GM20000 (cell line): Measurements from ENCODE around the gene TBC1D5.
"Not testable (repeated sequence)": the region's sequence is repeated elsewhere in the genome, so short reads cannot be mapped to it uniquely, and the experiment has no call there.

Experiments used
- DNase-seq: peaks from one replicate; pipeline ENCODE4 v3.0.0; 2012; ENCODE audit warnings: low spot score
- TF ChIP-seq, protein P1 (sequence below): IDR thresholded peaks from 2 replicates; pipeline ENCODE4 v1.5.1; 2012; ENCODE audit warnings: mild to moderate bottlenecking, control low read depth; ENCODE audit errors: extremely low read depth, missing control alignments

TBC1D5 gene

DNA sequence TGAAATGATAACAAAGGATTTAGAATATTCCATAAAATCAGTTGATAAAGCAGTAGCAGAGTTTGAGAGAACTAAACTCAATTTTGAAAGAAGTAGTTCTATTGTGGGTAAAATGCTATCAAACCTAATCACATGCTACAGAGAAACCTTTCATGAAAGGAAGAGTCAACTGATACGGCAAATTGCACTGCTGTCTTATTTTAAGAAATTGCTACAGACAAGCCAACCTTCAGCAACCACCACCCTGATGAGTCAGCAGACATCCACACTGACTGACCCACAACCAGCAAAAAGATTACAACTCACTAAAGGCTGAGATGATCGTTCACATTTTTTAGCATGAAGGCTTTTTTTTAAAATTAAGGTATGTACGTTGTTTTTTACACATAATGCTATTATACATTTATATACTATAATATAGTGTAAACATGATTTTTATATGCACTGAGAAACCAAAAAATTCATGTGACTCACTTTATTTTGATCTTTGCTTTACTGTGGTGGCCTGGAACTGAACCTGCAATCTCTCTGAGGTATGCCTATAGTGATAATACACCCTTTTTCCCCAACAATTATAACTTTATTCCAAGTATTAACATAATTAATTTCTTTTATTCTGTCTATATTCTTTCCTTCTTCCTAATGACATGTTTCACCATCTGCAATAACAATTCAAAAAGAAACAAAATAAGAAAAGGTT, 109.9 kb downstream of the TBC1D5 start:
- no peak for DNase-seq
- TF ChIP-seq, protein P1, sequence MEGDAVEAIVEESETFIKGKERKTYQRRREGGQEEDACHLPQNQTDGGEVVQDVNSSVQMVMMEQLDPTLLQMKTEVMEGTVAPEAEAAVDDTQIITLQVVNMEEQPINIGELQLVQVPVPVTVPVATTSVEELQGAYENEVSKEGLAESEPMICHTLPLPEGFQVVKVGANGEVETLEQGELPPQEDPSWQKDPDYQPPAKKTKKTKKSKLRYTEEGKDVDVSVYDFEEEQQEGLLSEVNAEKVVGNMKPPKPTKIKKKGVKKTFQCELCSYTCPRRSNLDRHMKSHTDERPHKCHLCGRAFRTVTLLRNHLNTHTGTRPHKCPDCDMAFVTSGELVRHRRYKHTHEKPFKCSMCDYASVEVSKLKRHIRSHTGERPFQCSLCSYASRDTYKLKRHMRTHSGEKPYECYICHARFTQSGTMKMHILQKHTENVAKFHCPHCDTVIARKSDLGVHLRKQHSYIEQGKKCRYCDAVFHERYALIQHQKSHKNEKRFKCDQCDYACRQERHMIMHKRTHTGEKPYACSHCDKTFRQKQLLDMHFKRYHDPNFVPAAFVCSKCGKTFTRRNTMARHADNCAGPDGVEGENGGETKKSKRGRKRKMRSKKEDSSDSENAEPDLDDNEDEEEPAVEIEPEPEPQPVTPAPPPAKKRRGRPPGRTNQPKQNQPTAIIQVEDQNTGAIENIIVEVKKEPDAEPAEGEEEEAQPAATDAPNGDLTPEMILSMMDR, result no peak

DNA sequence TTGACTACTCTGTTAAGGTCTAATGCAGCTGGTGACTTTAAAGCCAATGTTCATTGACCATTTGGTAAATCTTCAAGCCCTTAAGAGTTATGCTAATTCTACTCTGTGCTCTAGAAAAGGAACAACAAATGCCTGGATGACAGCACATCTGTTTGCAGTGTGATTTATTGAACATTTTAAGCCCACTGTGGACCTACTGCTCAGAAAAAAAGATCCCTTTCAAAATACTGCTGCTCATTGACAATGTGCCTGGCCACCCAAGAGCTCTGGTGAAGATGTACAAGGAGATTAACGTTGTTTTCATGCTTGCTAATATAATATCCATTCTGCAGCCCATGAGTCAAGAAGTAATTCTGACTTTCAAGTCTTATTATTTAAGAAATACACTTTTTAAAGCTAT, 110.8 kb downstream of the TBC1D5 start:
- TF ChIP-seq, protein P1, result no peak
- no peak for DNase-seq

DNA sequence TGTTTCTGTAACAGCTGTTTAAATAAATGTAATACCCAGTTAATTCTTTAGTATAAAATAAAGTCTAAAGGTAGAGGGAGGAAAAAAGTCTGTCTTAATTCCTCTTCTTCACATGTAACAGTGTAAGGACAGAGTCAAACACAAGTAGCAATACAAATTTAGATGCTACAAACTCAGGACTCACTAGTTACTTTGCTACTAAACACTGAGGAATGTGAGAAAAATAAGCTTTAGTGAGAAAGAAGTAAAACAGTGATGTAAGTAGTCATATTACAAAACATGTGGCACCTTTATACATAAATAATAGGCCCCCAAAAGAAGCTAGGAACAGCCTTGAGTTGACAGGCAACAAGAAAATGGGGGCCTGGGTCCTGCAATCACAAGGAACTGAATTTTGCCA, 113.0 kb downstream of the TBC1D5 start:
- DNase-seq, result no peak
- TF ChIP-seq, protein P1, result no peak

DNA sequence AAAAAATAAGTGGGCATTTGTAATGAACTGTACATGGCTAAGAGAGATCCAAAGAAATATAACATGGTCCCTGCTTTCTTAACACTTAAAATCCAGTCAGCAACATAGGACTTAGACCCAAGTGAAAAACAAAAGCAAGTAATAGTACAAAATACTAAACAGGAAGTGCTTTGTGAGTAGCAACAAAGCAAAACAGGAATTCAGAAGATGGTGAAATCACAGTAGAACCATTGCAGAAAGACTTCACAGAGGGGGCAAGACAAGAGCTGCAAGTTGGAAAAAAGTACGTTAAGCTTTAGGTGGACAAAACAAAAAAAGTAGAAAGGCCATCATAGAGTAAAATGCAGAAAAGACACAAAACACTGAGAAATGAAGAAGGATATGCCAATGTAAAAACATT, 116.0 kb downstream of the TBC1D5 start:
- TF ChIP-seq, protein P1, result no peak
- no peak for DNase-seq

DNA sequence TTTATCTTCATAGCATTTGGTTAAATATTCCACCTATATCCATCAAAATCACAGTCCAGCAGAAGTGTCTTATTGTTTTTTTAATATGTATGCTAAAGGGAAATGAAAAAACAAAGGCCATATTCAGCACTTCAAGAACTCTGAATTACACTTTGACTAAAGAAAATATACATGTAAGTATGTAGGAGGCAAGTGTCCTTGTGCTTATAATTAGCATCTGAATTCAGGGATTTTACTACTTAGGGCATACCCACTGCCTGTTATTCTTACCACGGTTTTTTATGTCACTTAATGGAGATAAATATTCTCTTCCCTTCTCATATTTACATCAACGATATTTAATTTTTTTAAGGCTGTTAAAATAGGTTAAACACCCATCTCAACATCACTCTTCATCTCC, 117.3 kb downstream of the TBC1D5 start:
- TF ChIP-seq, protein P1, result no peak
- DNase-seq, result no peak

DNA sequence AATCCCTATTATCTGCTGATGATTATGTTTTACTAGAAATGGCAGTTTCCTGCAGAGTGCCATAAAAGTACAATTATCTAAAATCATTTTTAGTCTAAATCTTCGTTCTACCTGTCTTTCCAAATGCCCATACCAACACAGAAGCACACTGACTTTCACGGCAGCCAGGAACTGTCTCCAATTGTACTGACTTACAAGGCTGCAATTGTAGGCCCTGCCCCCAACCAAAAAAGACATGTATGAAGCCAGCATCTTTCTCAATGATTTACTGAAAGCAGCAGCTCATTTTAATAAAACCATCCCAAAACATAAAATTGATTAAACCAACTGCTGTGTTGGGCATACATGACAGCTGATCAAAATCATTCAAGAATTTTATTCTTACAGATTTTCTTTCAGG, 119.0 kb downstream of the TBC1D5 start:
- TF ChIP-seq, protein P1, result no peak
- DNase-seq, result no peak

DNA sequence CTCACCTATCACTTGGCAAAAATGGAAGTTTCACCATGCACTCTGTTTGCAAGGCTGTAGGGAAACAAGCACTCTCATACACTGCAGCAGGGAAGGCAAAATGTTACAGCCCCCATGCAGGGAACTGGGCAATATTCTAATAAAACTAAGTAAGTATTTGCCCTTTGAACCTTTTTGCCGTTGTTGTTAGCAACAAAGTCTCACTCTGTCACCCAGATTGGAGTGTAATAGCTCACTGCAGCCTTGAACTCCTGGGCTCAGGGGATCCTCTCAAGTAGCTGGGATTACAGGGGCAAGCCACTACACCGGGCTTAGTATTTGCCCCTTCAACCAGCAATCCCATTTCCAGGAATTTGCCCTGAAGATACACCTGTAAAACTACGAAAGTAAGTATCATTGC, 122.5 kb downstream of the TBC1D5 start:
- TF ChIP-seq, protein P1, result no peak
- no peak for DNase-seq

DNA sequence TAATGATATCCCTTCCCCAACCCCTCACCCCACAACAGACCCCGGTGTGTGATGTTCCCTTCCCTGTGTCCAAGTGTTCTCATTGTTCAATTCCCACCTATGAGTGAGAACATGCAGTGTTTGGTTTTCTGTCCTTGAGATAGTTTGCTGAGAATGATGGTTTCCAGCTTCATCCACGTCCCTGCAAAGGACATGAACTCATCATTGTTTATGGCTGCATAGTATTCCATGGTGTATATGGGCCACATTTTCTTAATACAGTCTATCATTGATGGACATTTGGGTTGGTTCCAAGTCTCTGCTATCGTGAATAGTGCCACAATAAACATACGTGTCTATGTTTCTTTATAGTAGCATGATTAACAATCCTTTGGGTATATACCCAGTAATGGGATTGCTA, 129.4 kb downstream of the TBC1D5 start:
- not testable (repeated sequence) for DNase-seq
